ENCODE results near the gene PPP3CA. TPM values are rescaled to one million over a fixed set of nuclear protein-coding genes. Genes with fewer than 3 reads are reported as not detected.

The PPP3CA gene
- total and polyA plus RNA-seq, 2 experiments from 2014 or later: 27.0 to 45.2 TPM

DNA sequence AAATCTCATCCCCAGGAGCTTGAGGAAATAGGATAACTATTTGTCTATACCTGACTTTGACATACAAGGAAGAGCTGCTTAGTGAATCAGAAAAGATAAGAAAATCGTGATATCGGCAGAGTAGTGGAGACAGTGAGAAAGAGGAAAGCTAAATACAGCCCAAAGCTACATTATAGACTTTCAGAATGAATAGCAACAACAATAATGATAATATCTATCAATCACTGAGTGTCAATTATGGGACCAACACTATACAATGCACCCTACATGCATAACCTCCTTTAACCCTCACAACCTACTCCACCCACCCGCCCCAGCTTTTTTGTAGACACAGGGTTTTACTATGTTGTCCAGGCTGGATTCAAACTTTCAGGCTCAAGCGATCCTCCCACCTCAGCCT lies 205.1 kb downstream of the PPP3CA start:
- H3K27ac ChIP-seq (ENCODE audit: low read depth): no peak overlapping the region
- H3K36me3 ChIP-seq (ENCODE audit: insufficient read depth): no peaks in the 10 kb centered on the region
- ATAC-seq (no peak), DNase-seq (ENCODE audit: low spot score) (no peak)
- no peaks in the 10 kb centered on the region for H3K79me2 ChIP-seq (replicated peaks; ENCODE audit: insufficient read depth)
- no peak overlapping the region for H3K4me2 ChIP-seq
- H3K9me2 ChIP-seq (ENCODE audit: insufficient read depth): no peaks in the 10 kb centered on the region
- no peaks in the 10 kb centered on the region for H3F3A ChIP-seq (replicated peaks; ENCODE audit: low read depth)
- no peak overlapping the region for H2AFZ ChIP-seq
- H3K36me3 Mint-ChIP-seq (ENCODE audit: low read depth): no peaks in the 10 kb centered on the region
- H3K4me3 ChIP-seq: no peak overlapping the region
- no peak overlapping the region for H3K4me3 Mint-ChIP-seq
- H3K9me3 Mint-ChIP-seq: no peaks in the 10 kb centered on the region
- H3K4me1 Mint-ChIP-seq: peaks cover 14% of the 10 kb centered on the region; the same call in 2 of the 3 replicates
- H3K4me1 ChIP-seq (ENCODE audit: insufficient read depth): no peaks in the 10 kb centered on the region
- no peaks in the 10 kb centered on the region for H4K20me1 ChIP-seq (replicated peaks; ENCODE audit: insufficient read depth)
- no peaks in the 10 kb centered on the region for H3K27me3 ChIP-seq (ENCODE audit: insufficient read depth)
- no peak overlapping the region for H3K27ac Mint-ChIP-seq
- no peaks in the 10 kb centered on the region for H3K27me3 Mint-ChIP-seq (ENCODE audit: insufficient read depth, low read depth, poor library complexity)
- no peak for TF ChIP-seq NANOG (IDR thresholded peaks at IDR 0.05; ENCODE audit: borderline replicate concordance)
- no peak for TF ChIP-seq JUNB (IDR thresholded peaks at IDR 0.05; ENCODE audit: unreplicated experiment)
- TF ChIP-seq EZH2 (IDR thresholded peaks at IDR 0.05; ENCODE audit: low read depth, unreplicated experiment): no peak
- TF ChIP-seq ZNF114 (CRISPR knock-in tag; IDR thresholded peaks at IDR 0.05): no peak
- no peak for TF ChIP-seq ZNF462 (CRISPR knock-in tag; IDR thresholded peaks at IDR 0.05)
- TF ChIP-seq, protein P1, sequence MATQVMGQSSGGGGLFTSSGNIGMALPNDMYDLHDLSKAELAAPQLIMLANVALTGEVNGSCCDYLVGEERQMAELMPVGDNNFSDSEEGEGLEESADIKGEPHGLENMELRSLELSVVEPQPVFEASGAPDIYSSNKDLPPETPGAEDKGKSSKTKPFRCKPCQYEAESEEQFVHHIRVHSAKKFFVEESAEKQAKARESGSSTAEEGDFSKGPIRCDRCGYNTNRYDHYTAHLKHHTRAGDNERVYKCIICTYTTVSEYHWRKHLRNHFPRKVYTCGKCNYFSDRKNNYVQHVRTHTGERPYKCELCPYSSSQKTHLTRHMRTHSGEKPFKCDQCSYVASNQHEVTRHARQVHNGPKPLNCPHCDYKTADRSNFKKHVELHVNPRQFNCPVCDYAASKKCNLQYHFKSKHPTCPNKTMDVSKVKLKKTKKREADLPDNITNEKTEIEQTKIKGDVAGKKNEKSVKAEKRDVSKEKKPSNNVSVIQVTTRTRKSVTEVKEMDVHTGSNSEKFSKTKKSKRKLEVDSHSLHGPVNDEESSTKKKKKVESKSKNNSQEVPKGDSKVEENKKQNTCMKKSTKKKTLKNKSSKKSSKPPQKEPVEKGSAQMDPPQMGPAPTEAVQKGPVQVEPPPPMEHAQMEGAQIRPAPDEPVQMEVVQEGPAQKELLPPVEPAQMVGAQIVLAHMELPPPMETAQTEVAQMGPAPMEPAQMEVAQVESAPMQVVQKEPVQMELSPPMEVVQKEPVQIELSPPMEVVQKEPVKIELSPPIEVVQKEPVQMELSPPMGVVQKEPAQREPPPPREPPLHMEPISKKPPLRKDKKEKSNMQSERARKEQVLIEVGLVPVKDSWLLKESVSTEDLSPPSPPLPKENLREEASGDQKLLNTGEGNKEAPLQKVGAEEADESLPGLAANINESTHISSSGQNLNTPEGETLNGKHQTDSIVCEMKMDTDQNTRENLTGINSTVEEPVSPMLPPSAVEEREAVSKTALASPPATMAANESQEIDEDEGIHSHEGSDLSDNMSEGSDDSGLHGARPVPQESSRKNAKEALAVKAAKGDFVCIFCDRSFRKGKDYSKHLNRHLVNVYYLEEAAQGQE (IDR thresholded peaks at IDR 0.05; ENCODE audit: unreplicated experiment): no peak
- no peak for TF ChIP-seq STAT1 (IDR thresholded peaks at IDR 0.05; ENCODE audit: unreplicated experiment)
- TF ChIP-seq ETS1 (IDR thresholded peaks at IDR 0.05): no peak
